Activated CD4-positive, alpha-beta T cell treated with anti-CD3 and anti-CD28 coated beads, Interleukin-10, Interleukin-2, amounts not matched to agents 100 ng/mL and 50 ng/mL, durations not matched to agents 16 hours and 8 hours (primary cell): Measurements from ENCODE around the gene ERICH2.

Source experiments
- DNase-seq: peaks from one replicate; pipeline ENCODE4 v3.0.0-alpha.2; 2020

The ERICH2 gene

DNA sequence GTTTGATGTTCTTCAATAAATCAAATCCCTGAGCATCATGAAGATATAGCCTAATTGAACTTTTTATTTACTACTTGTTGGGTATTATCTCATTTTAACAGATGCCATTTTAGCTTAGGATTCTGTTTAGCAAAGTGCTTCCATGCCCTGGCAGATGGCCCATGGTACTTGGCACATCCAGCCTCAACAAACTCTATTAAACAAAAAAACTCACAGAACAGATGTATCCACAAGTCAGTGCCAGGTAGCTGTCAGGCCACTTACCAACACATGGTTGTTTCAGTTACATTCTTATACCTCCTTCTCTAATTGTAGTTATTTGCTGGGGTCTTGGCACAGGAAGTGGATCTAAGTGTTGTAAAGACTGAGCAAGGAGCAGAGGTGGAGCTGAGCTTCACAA, 76.1 kb downstream of the ERICH2 start:
- DNase-seq: no peak

DNA sequence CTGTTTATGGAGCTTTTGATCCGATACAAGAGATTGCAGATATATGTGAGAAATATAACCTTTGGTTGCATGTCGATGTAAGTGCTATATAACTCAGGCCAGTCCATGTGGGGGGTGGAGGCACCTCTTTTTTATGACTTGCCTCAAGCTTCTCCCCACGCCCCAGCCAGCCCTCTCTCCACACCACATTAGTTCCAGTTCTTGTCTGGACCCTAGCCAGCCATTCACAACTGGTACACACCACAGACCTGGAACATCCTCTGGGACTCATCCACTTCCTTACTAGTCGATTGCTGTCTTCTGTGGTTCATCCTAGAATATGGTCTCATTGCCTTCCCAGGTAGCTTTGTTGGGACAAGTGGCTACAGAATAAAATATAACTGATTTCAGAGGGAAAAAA, 77.5 kb downstream of the ERICH2 start:
- no peak for DNase-seq
